22Rv1 (cell line): ENCODE measurements around the gene KRTAP10-12.

ENCODE experiments used
- ZFX ChIP-seq: fragments of 450-650 bp; IDR thresholded peaks from 2 replicates; pipeline ENCODE4 v1.6.1; 2017; ENCODE audit warnings: antibody characterized with exemption, borderline replicate concordance
- TF ChIP-seq, protein P1 (sequence below): fragments of 450-650 bp; IDR thresholded peaks from 2 replicates; pipeline ENCODE4 v1.5.1; 2017; ENCODE audit warnings: mild to moderate bottlenecking

DNA sequence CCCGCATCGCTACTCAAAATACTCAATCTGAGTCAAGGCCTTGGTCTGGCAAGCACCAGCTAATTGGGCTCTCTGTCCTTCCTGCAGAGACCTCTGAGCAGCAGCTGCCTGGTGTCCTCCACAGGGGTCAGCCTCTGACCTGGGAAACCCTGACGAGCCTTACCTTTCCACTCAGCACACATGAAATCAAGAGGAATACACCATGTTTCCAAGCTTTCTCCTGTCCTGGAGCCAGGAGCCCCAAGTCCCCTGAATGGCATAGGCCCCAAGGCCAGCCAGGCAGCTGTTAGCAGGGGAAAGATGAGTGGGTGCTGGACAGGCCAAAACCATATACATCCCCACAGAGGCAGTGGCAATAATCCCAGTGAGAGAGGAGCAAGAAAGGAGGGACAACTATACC, 41.6 kb downstream of the KRTAP10-12 start:
- TF ChIP-seq, protein P1, sequence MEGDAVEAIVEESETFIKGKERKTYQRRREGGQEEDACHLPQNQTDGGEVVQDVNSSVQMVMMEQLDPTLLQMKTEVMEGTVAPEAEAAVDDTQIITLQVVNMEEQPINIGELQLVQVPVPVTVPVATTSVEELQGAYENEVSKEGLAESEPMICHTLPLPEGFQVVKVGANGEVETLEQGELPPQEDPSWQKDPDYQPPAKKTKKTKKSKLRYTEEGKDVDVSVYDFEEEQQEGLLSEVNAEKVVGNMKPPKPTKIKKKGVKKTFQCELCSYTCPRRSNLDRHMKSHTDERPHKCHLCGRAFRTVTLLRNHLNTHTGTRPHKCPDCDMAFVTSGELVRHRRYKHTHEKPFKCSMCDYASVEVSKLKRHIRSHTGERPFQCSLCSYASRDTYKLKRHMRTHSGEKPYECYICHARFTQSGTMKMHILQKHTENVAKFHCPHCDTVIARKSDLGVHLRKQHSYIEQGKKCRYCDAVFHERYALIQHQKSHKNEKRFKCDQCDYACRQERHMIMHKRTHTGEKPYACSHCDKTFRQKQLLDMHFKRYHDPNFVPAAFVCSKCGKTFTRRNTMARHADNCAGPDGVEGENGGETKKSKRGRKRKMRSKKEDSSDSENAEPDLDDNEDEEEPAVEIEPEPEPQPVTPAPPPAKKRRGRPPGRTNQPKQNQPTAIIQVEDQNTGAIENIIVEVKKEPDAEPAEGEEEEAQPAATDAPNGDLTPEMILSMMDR: no peak
- no peak for TF ChIP-seq ZFX
